K562 (cell line): ENCODE data around the gene SCO1. TPM values are rescaled to one million over a fixed set of nuclear protein-coding genes. Genes with fewer than 3 reads are reported as not detected.

Experiments
- ATAC-seq: fragments of 200-7000 bp; cut with Tn5 transposase; 3 replicates; pipeline ENCODE4 v1.9.1; 2020; ENCODE audit warnings: moderate library complexity
- BruUV-seq: library from RNA; stranded (reverse); fragments of 400-500 nt; replicated peaks from 2 replicates; lab custom pipeline; 2021; lab: Mats Ljungman, UMichigan
- CTCF ChIA-PET: fragments of 300-600 bp; formaldehyde crosslinking; extraction: SDS; loops from one replicate; lab custom pipeline; 2021; ENCODE audit warnings: low intra/inter-chr PET ratio; lab: Yijun Ruan, JAX
- POLR2A ChIA-PET: fragments of 300-600, 350-650 bp; sonication (Branson Sonifier 250); formaldehyde crosslinking; extraction: SDS; loops from one replicate; lab custom pipeline; 2021; ENCODE audit warnings: antibody characterized with exemption, inconsistent platforms; lab: Yijun Ruan, JAX
- DNase-seq, 4 experiments: peaks; one replicate each; pipeline versions ENCODE4 v3.0.0 to v3.0.0-alpha.2; 2011 to 2018; ENCODE audit warnings: low spot score in 3 of 4, mixed read lengths in 3 of 4; ENCODE audit errors: extremely low read depth in 1 of 4
- FAIRE-seq: peaks from 2 replicates; lab custom pipeline; 2011; peaks lifted over from hg19 to GRCh38; lab: Jason Lieb, UNC
- H2AFZ ChIP-seq: 2 replicates; pipeline ENCODE4 v1.6.0; 2011; ENCODE audit warnings: low read depth, low read length, control low read depth, inconsistent platforms
- H3K27ac ChIP-seq: fragments of 200-600 bp; 3 replicates; pipeline ENCODE4 v1.8.0; 2011; ENCODE audit warnings: low read depth, mild to moderate bottlenecking, control low read depth, inconsistent platforms, low read length, moderate library complexity, mixed read lengths; ENCODE audit errors: extremely low read depth
- H3K27me3 ChIP-seq, 2 experiments: fragments of 300-600 bp in 1 of 2; 2 replicates in 1 of 2; 3 replicates in 1 of 2; pipeline versions ENCODE4 v1.6.0 to v1.8.0; 2011; ENCODE audit warnings: inconsistent platforms in 2 of 2, low read length in 2 of 2, mild to moderate bottlenecking in 1 of 2, mixed read lengths in 1 of 2, moderate library complexity in 1 of 2; ENCODE audit not compliant: control insufficient read depth in 2 of 2, insufficient read depth in 2 of 2
- H3K36me3 ChIP-seq: fragments of 300-600 bp; 3 replicates; pipeline ENCODE4 v1.8.0; 2011; ENCODE audit warnings: mild to moderate bottlenecking, low read length, inconsistent platforms; ENCODE audit not compliant: control insufficient read depth, insufficient read depth
- H3K4me1 ChIP-seq, 2 experiments: fragments of 200-600 bp in 1 of 2; replicated peaks in 1 of 2; 2 replicates in 1 of 2; 3 replicates in 1 of 2; pipeline versions ENCODE4 v1.5.1 to v1.8.0; 2011; ENCODE audit warnings: inconsistent platforms in 2 of 2, low read length in 2 of 2, mild to moderate bottlenecking in 1 of 2, mixed read lengths in 1 of 2, moderate library complexity in 1 of 2; ENCODE audit not compliant: control insufficient read depth in 2 of 2, insufficient read depth in 2 of 2
- H3K4me2 ChIP-seq: 2 replicates; pipeline ENCODE4 v1.6.1; 2011; ENCODE audit warnings: low read length, control low read depth, inconsistent platforms, mixed read lengths; ENCODE audit not compliant: insufficient read depth
- H3K4me3 ChIP-seq: fragments of 200-600 bp; sonication (generic), shearing (Covaris generic); 2 replicates; pipeline ENCODE4 v1.5.1; 2016; ENCODE audit warnings: control low read depth, inconsistent platforms
- H3K79me2 ChIP-seq: fragments of 200-600 bp; 3 replicates; pipeline ENCODE4 v1.8.0; 2011; ENCODE audit warnings: low read length, inconsistent platforms; ENCODE audit not compliant: control insufficient read depth, insufficient read depth
- H3K9ac ChIP-seq, 2 experiments: 2 replicates each; pipeline versions ENCODE4 v1.6.0 to v1.6.1; 2011; ENCODE audit warnings: low read depth in 2 of 2, low read length in 2 of 2, control low read depth in 1 of 2, inconsistent platforms in 1 of 2, mild to moderate bottlenecking in 1 of 2, mixed read lengths in 1 of 2; ENCODE audit not compliant: insufficient read depth in 1 of 2
- H3K9me1 ChIP-seq: one replicate; pipeline ENCODE4 v1.6.0; 2011; ENCODE audit warnings: inconsistent platforms, mild to moderate bottlenecking, low read length, moderate library complexity; ENCODE audit not compliant: control insufficient read depth, insufficient read depth
- H3K9me3 ChIP-seq: replicated peaks from 2 replicates; pipeline ENCODE4 v1.5.1; 2011; ENCODE audit warnings: low read depth, low read length, inconsistent platforms; ENCODE audit not compliant: control insufficient read depth, insufficient read depth
- H4K20me1 ChIP-seq: replicated peaks from 2 replicates; pipeline ENCODE4 v1.6.1; 2011; ENCODE audit warnings: low read length, inconsistent platforms, mixed read lengths; ENCODE audit not compliant: control insufficient read depth, insufficient read depth
- CTBP1 ChIP-seq: fragments of 450-650 bp; IDR thresholded peaks from 2 replicates; pipeline ENCODE4 v1.6.1; 2016; ENCODE audit warnings: borderline replicate concordance
- ELF1 ChIP-seq: fragments of 200-800 bp; sonication (Bioruptor generic); IDR thresholded peaks from 2 replicates; pipeline ENCODE4 v1.6.1; 2016; ENCODE audit warnings: missing genetic modification characterization, missing compliant biosample characterization
- HMG20B ChIP-seq: fragments of 250-450 bp; sonication (Bioruptor Pico); IDR thresholded peaks from 2 replicates; pipeline ENCODE4 v1.5.0; 2021; ENCODE audit warnings: mild to moderate bottlenecking
- NR1H2 ChIP-seq: sonication (generic); formaldehyde crosslinking; IDR thresholded peaks from 2 replicates; pipeline ENCODE4 v1.4.0; 2020; ENCODE audit warnings: mild to moderate bottlenecking, missing genetic modification reagents
- NRF1 ChIP-seq, 2 experiments: fragments of 450-650 bp; IDR thresholded peaks in 1 of 2; conservative IDR thresholded peaks in 1 of 2; 2 replicates each; pipeline ENCODE4 v1.6.1; 2014; ENCODE audit warnings: mild to moderate bottlenecking in 2 of 2
- PHF21A ChIP-seq: fragments of 450-650 bp; IDR thresholded peaks from 2 replicates; pipeline ENCODE4 v1.6.1; 2017; ENCODE audit warnings: low read depth, borderline replicate concordance
- RB1 ChIP-seq: fragments of 450-650 bp; IDR thresholded peaks from 2 replicates; pipeline ENCODE4 v1.6.1; 2017; ENCODE audit warnings: low read depth, mild to moderate bottlenecking
- SMAD2 ChIP-seq: fragments of 150-350 bp; IDR thresholded peaks from 2 replicates; pipeline ENCODE4 v1.6.1; 2014; ENCODE audit warnings: low read depth, mild to moderate bottlenecking, low read length
- TOE1 ChIP-seq, 2 experiments: fragments of 450-650 bp in 1 of 2; sonication (generic) in 1 of 2; formaldehyde crosslinking in 1 of 2; IDR thresholded peaks; 2 replicates each; pipeline versions ENCODE4 v1.7.1 to v1.8.0; 2016 to 2022; ENCODE audit warnings: borderline replicate concordance in 2 of 2, mild to moderate bottlenecking in 2 of 2, antibody characterized with exemption in 1 of 2, inconsistent platforms in 1 of 2, low read depth in 1 of 2, missing genetic modification reagents in 1 of 2, moderate library complexity in 1 of 2
- XRCC3 ChIP-seq: fragments of 450-650 bp; IDR thresholded peaks from 2 replicates; pipeline ENCODE4 v1.6.1; 2017; ENCODE audit warnings: mild to moderate bottlenecking, moderate library complexity
- ZFP36 ChIP-seq: fragments of 150-350 bp; IDR thresholded peaks from 2 replicates; pipeline ENCODE4 v1.6.1; 2018; ENCODE audit warnings: low read length, low read depth; ENCODE audit not compliant: partially characterized antibody
- ZNF121 ChIP-seq: sonication (generic); formaldehyde crosslinking; conservative IDR thresholded peaks from 2 replicates; pipeline ENCODE4 v1.8.0; 2022; ENCODE audit warnings: missing genetic modification reagents
- WGBS: fragments of 100-300 bp; shearing (Covaris generic); methylation state at CpG from one replicate; pipeline ENCODE4 v1.1.6; 2016; ENCODE audit warnings: low coverage, mixed read lengths; ENCODE audit not compliant: insufficient coverage; ENCODE audit errors: missing lambda C conversion rate; 5-methylcytosine and 5-hydroxymethylcytosine counted together
- in situ Hi-C: fragments of 300-500 bp; cut with MboI; formaldehyde crosslinking; loops from 4 replicates; pipeline ENCODE4 v1.15.0; 2018; ENCODE audit warnings: inconsistent platforms, mixed read lengths
- intact Hi-C: fragments of 100-400 bp; cut with micrococcal nuclease; formaldehyde crosslinking; loops from 2 replicates; pipeline ENCODE4 v1.14.2; 2022
- polyA plus RNA-seq, 8 experiments: library from polyadenylated mRNA; depleted of rRNA in 4 of 8; stranded (reverse) in 5 of 8; unstranded in 3 of 8; fragments of >200 nt; fragmentation: Nextera tagmentation in 2 of 8; fragmentation: Illumina TruSeq in 1 of 8; extraction: Ambion mirVana in 2 of 8; extraction: Trizol in 1 of 8; gene quantifications; 2 replicates each; pipeline versions ENCODE4 v1.2.1 to v1.2.3, GENCODE V29; 2011 to 2014; ENCODE audit warnings: inconsistent platforms in 1 of 8, missing spikeins in 1 of 8
- total RNA-seq, 7 experiments: library from RNA; depleted of rRNA in 6 of 7; stranded (reverse); fragments of >200 nt in 6 of 7; fragmentation: Illumina TruSeq in 2 of 7; extraction: Trizol in 2 of 7; gene quantifications; 2 replicates each; pipeline versions ENCODE4 v1.2.1 to v1.2.3, GENCODE V29; 2011 to 2021; ENCODE audit warnings: low replicate concordance in 1 of 7
- TF ChIP-seq, protein P1 (sequence below): fragments of 450-650 bp; formaldehyde crosslinking; IDR thresholded peaks from 2 replicates; pipeline ENCODE4 v1.4.0; 2022; ENCODE audit warnings: missing genetic modification characterization
- TF ChIP-seq, protein P2 (sequence below): fragments of 250-450 bp; sonication (Bioruptor Pico); IDR thresholded peaks from 2 replicates; pipeline ENCODE4 v1.8.0; 2021; ENCODE audit warnings: borderline replicate concordance, mild to moderate bottlenecking, moderate library complexity; ENCODE audit not compliant: poor library complexity, severe bottlenecking

Gene SCO1
- total and polyA plus RNA-seq, 9 of the 15 experiments (the other 6 are each of a cell fraction or from before 2014, with no cell fraction given), result 7.1 to 40.9 (median 22.1) TPM

DNA sequence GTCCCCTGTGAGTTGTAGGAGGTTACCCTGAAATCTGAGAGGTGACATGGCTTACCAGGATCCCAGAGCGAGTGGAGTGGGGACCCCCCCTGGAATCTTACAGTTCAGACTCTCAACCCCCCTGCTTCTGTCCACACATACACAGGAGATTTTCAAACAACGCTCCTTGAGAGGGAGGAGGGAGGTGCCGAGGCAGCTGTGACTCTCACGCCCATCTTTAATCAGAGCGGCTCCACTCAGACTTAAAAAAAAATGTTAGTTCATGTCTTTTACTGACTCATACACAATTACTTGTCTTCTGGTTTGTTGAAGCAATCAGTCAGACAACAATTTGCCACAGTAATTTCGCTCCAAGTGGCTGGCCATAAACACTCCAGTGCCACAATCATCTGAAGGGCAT lies 47.9 kb upstream of the SCO1 start:
- Histone ChIP-seq H3K27ac (no peak overlapping the region), H3K4me3 (no peak overlapping the region), H3K9ac (no peak overlapping the region), H3K27me3 (peaks cover 0 to 6% of the 10 kb centered on the region in 2 experiments; a peak in 1 of 5 replicates), H4K20me1 (no peaks in the 10 kb centered on the region), H2AFZ (no peak overlapping the region), H3K9me1 (no peaks in the 10 kb centered on the region), H3K36me3 (no peaks in the 10 kb centered on the region), H3K4me2 (no peak overlapping the region), H3K79me2 (no peaks in the 10 kb centered on the region), H3K9me3 (no peaks in the 10 kb centered on the region), H3K4me1 (no peaks in the 10 kb centered on the region)
- ChIA-PET CTCF (no interaction called here), POLR2A (no interaction called here)
- WGBS, result 0% methylated on average over 5 of the region's 6 CpGs
- no peak for DNase-seq
- intact Hi-C loops, result no loop called here
- in situ Hi-C loops, result no loop called here
- TF ChIP-seq NR1H2 (CRISPR knock-in tag) (no peak), SMAD2 (no peak), ZNF121 (CRISPR knock-in tag) (no peak), XRCC3 (no peak), HMG20B (CRISPR knock-in tag) (no peak), ELF1 (tag) (no peak), RB1 (no peak), NRF1 (conservative IDR thresholded peaks at IDR 0.05 in 1 of 2, IDR thresholded peaks at IDR 0.05 in 1 of 2) (no peak), ZFP36 (no peak), TOE1 (IDR thresholded peaks at IDR 0.05; ENCODE audit: borderline replicate concordance) (no peak), TOE1 (CRISPR knock-in tag; IDR thresholded peaks at IDR 0.05; ENCODE audit: borderline replicate concordance, low read depth) (no peak), PHF21A (no peak), CTBP1 (no peak)
- TF ChIP-seq, protein P1, sequence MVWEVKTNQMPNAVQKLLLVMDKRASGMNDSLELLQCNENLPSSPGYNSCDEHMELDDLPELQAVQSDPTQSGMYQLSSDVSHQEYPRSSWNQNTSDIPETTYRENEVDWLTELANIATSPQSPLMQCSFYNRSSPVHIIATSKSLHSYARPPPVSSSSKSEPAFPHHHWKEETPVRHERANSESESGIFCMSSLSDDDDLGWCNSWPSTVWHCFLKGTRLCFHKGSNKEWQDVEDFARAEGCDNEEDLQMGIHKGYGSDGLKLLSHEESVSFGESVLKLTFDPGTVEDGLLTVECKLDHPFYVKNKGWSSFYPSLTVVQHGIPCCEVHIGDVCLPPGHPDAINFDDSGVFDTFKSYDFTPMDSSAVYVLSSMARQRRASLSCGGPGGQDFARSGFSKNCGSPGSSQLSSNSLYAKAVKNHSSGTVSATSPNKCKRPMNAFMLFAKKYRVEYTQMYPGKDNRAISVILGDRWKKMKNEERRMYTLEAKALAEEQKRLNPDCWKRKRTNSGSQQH, result no peak
- TF ChIP-seq, protein P2, sequence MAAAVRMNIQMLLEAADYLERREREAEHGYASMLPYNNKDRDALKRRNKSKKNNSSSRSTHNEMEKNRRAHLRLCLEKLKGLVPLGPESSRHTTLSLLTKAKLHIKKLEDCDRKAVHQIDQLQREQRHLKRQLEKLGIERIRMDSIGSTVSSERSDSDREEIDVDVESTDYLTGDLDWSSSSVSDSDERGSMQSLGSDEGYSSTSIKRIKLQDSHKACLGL, result no peak
- FAIRE-seq, result no peak
- BruUV-seq, result no TSS peak
- ATAC-seq, result no peak
